Fibroblast of lung (primary cell): Measurements from ENCODE around the gene MYH15.

Experiments used
- EZH2 ChIP-seq: IDR thresholded peaks from 2 replicates; pipeline ENCODE4 v1.5.1; 2012; ENCODE audit warnings: low read length, control low read depth, mild to moderate bottlenecking; ENCODE audit errors: missing control alignments
- TF ChIP-seq, protein P1 (sequence below), 2 donors: IDR thresholded peaks in 1 of 2; conservative IDR thresholded peaks in 1 of 2; 1 replicate in 1 of 2; 2 replicates in 1 of 2; pipeline ENCODE4 v1.5.1; 2011 to 2012; ENCODE audit warnings: low read length in 2 of 2, control low read depth in 1 of 2, inconsistent platforms in 1 of 2, low read depth in 1 of 2, mild to moderate bottlenecking in 1 of 2

DNA sequence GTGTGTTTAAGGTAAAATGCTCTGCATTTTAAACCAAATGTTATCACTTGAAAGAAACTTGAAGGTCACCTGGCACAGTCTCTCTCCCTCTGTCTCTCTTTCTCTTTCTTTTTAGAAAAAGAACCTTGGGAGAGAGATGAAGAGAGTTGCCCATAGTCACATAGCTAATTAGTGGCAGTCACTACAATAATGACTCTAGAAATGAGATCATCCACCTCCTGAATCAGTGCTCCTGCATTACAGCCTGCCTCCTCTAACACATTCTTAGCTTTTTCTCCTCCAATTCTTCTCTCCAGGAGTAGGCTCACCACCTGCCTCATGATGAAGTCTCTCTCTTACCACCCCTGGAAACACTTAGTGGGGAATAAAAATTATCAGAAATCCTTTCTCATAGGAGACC is 2.5 kb downstream of the MYH15 start:
- TF ChIP-seq, protein P1, sequence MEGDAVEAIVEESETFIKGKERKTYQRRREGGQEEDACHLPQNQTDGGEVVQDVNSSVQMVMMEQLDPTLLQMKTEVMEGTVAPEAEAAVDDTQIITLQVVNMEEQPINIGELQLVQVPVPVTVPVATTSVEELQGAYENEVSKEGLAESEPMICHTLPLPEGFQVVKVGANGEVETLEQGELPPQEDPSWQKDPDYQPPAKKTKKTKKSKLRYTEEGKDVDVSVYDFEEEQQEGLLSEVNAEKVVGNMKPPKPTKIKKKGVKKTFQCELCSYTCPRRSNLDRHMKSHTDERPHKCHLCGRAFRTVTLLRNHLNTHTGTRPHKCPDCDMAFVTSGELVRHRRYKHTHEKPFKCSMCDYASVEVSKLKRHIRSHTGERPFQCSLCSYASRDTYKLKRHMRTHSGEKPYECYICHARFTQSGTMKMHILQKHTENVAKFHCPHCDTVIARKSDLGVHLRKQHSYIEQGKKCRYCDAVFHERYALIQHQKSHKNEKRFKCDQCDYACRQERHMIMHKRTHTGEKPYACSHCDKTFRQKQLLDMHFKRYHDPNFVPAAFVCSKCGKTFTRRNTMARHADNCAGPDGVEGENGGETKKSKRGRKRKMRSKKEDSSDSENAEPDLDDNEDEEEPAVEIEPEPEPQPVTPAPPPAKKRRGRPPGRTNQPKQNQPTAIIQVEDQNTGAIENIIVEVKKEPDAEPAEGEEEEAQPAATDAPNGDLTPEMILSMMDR (conservative IDR thresholded peaks at IDR 0.05 in 1 of 2, IDR thresholded peaks at IDR 0.05 in 1 of 2; ENCODE audit: low read depth in 1 of 2, low read length in 2 of 2), result no peak
- no peak for TF ChIP-seq EZH2
